A673 (cell line): ENCODE measurements around the gene SNX10. TPM values are rescaled to one million over a fixed set of nuclear protein-coding genes. Genes with fewer than 3 reads are reported as not detected.

ENCODE experiments used
- BruUV-seq: library from RNA; stranded (reverse); fragments of 400-500 nt; replicated peaks from 2 replicates; lab custom pipeline; 2021; lab: Mats Ljungman, UMichigan
- CTCF ChIA-PET: fragments of 300-600 bp; sonication (Branson Sonifier 250); formaldehyde crosslinking; loops from one replicate; lab custom pipeline; 2022; ENCODE audit warnings: antibody characterized with exemption; lab: Charles Lee
- POLR2A ChIA-PET: fragments of 300-600 bp; sonication (Branson Sonifier 250); formaldehyde crosslinking; loops from one replicate; lab custom pipeline; 2022; ENCODE audit warnings: antibody characterized with exemption; ENCODE audit not compliant: low non-redundant PET; lab: Charles Lee
- DNase-seq: peaks from one replicate; pipeline ENCODE4 v3.0.0-alpha.2; 2015; ENCODE audit warnings: low spot score
- H3K27ac ChIP-seq: fragments of 200-600 bp; sonication (generic); 2 replicates; pipeline ENCODE4 v1.5.1; 2016; ENCODE audit warnings: mixed run types, low read depth, mild to moderate bottlenecking, mixed read lengths, antibody characterized with exemption, low read length; ENCODE audit not compliant: poor library complexity, severe bottlenecking
- H3K27me3 ChIP-seq: fragments of 200-600 bp; sonication (generic); replicated peaks from 2 replicates; pipeline ENCODE4 v1.6.1; 2017; ENCODE audit warnings: mixed run types, low read depth, mild to moderate bottlenecking, mixed read lengths, antibody characterized with exemption, low read length; ENCODE audit not compliant: insufficient read depth, poor library complexity
- H3K36me3 ChIP-seq: fragments of 200-600 bp; sonication (generic); 2 replicates; pipeline ENCODE4 v1.6.1; 2016; ENCODE audit warnings: mixed run types, mild to moderate bottlenecking, mixed read lengths, antibody characterized with exemption, low read length; ENCODE audit not compliant: insufficient read depth, poor library complexity, severe bottlenecking
- H3K4me1 ChIP-seq: fragments of 200-600 bp; sonication (generic); 2 replicates; pipeline ENCODE4 v1.6.1; 2017; ENCODE audit warnings: mixed run types, mild to moderate bottlenecking, mixed read lengths, antibody characterized with exemption, low read length; ENCODE audit not compliant: insufficient read depth, poor library complexity, severe bottlenecking
- H3K4me3 ChIP-seq: fragments of 200-600 bp; sonication (generic); 2 replicates; pipeline ENCODE4 v1.5.1; 2016; ENCODE audit warnings: low read depth, mixed run types, mild to moderate bottlenecking, mixed read lengths, low read length; ENCODE audit not compliant: poor library complexity, severe bottlenecking
- H3K9me3 ChIP-seq: fragments of 200-600 bp; sonication (generic); 2 replicates; pipeline ENCODE4 v1.6.1; 2016; ENCODE audit warnings: mixed run types, low read depth, mild to moderate bottlenecking, mixed read lengths, antibody characterized with exemption, low read length; ENCODE audit not compliant: poor library complexity, severe bottlenecking
- CTCF ChIP-seq: fragments of 300-800, 200-600 bp; sonication (generic); conservative IDR thresholded peaks from 2 replicates; pipeline ENCODE4 v1.5.1; 2017; ENCODE audit warnings: low read depth, mild to moderate bottlenecking, antibody characterized with exemption, low read length, moderate library complexity, mixed read lengths
- EZH2 ChIP-seq: fragments of 200-600 bp; sonication (generic); IDR thresholded peaks from 2 replicates; pipeline ENCODE4 v1.6.1; 2017; ENCODE audit warnings: borderline replicate concordance, low read depth, mild to moderate bottlenecking, mixed read lengths, antibody characterized with exemption, low read length; ENCODE audit not compliant: poor library complexity, severe bottlenecking
- intact Hi-C: fragments of 100-400 bp; cut with micrococcal nuclease; formaldehyde crosslinking; loops from one replicate; pipeline ENCODE4 v1.10.0; 2022; ENCODE audit not compliant: unreplicated experiment
- total RNA-seq: library from RNA; stranded (reverse); gene quantifications from 2 replicates; pipeline ENCODE4 v1.2.3, GENCODE V29; 2021

Gene SNX10
- total RNA-seq, 1 experiment from 2014 or later, result 1.1 TPM

GRCh38 chr7:26413007-26413691 is 121.5 kb downstream of the SNX10 start:
- BruUV-seq, result no TSS peak
- POLR2A ChIA-PET, result no interaction called here

GRCh38 chr7:26416004-26416403 is 124.3 kb downstream of the SNX10 start:
- POLR2A ChIA-PET, result no interaction called here
- Histone ChIP-seq H3K9me3 (no peaks in the 10 kb centered on the region), H3K27ac (no peak overlapping the region), H3K4me3 (no peak overlapping the region), H3K36me3 (no peaks in the 10 kb centered on the region), H3K27me3 (peaks cover 36% of the 10 kb centered on the region), H3K4me1 (no peaks in the 10 kb centered on the region)
- intact Hi-C loops, result no loop called here
- DNase-seq, result no peak
- TF ChIP-seq CTCF (no peak), EZH2 (no peak)
- no TSS peak for BruUV-seq
- CTCF ChIA-PET, result no interaction called here

More at GRCh38 chr7:26413007-26413691, 121.5 kb downstream of the SNX10 start:
- CTCF ChIA-PET, result no interaction called here
- no peak overlapping the region for H3K27ac ChIP-seq
- peaks cover 16% of the 10 kb centered on the region for H3K27me3 ChIP-seq
- H3K4me3 ChIP-seq, result no peak overlapping the region
- DNase-seq, result no peak
- no peaks in the 10 kb centered on the region for H3K9me3 ChIP-seq
- H3K4me1 ChIP-seq, result no peaks in the 10 kb centered on the region
- intact Hi-C loops, result no loop called here
- H3K36me3 ChIP-seq, result no peaks in the 10 kb centered on the region
- TF ChIP-seq CTCF (no peak), EZH2 (no peak)

GRCh38 chr7:26417911-26418413 is 126.3 kb downstream of the SNX10 start:
- Histone ChIP-seq H3K27me3 (peaks cover 32% of the 10 kb centered on the region), H3K36me3 (no peaks in the 10 kb centered on the region), H3K27ac (no peak overlapping the region), H3K9me3 (no peaks in the 10 kb centered on the region), H3K4me3 (no peak overlapping the region), H3K4me1 (no peaks in the 10 kb centered on the region)
- CTCF ChIA-PET, result no interaction called here
- BruUV-seq, result no TSS peak
- TF ChIP-seq CTCF, result no peak
- no peak for TF ChIP-seq EZH2
- POLR2A ChIA-PET, result no interaction called here
- DNase-seq, result no peak
- intact Hi-C loops, result no loop called here
